ENCODE results near the gene CD9. TPM values are rescaled to one million over a fixed set of nuclear protein-coding genes. Genes with fewer than 3 reads are reported as not detected.
"Not testable (repeated sequence)": the region's sequence is repeated elsewhere in the genome, so short reads cannot be mapped to it uniquely, and the experiment has no call there.

CD9 gene
- polyA plus RNA-seq (2012; ENCODE audit: low read depth, missing spikeins) = 7.8 TPM

GRCh38 chr12:6200256-6201212, at the start of gene CD9:
TSS of gene CD9 (plus strand) at chr12:6200400. CDS start at chr12:6200500, 100 bp downstream.
- no peak for TF ChIP-seq POU2F2 (IDR thresholded peaks at IDR 0.05; ENCODE audit: low read depth, low read length)
- TF ChIP-seq SPI1 (IDR thresholded peaks at IDR 0.05; ENCODE audit: low read depth, low read length) = no peak
- TF ChIP-seq PAX5 (IDR thresholded peaks at IDR 0.05; ENCODE audit: insufficient read depth, low read length, severe bottlenecking) = no peak
- TF ChIP-seq POLR2AphosphoS5 (IDR thresholded peaks at IDR 0.05; ENCODE audit: low read depth, low read length) = no peak
- DNase-seq (ENCODE audit: insufficient read length, low spot score) (no peak), FAIRE-seq (no peak)

- TF ChIP-seq POLR2A (IDR thresholded peaks at IDR 0.05; ENCODE audit: low read depth, low read length) = no peak
- TF ChIP-seq POLR2AphosphoS5 (IDR thresholded peaks at IDR 0.05; ENCODE audit: low read depth, low read length) = no peak
- no peak for TF ChIP-seq TAF1 (IDR thresholded peaks at IDR 0.05; ENCODE audit: low read depth, low read length)
- TF ChIP-seq SPI1 (IDR thresholded peaks at IDR 0.05; ENCODE audit: low read depth, low read length) = no peak
- no peak for TF ChIP-seq PAX5 (IDR thresholded peaks at IDR 0.05; ENCODE audit: insufficient read depth, low read length, severe bottlenecking)
- TF ChIP-seq POU2F2 (IDR thresholded peaks at IDR 0.05; ENCODE audit: low read depth, low read length) = no peak
- no peak for FAIRE-seq
- DNase-seq (ENCODE audit: insufficient read length, low spot score) = no peak
Measured at GRCh38 chr12:6154730-6155459, 45.3 kb upstream of the CD9 start.

GRCh38 chr12:6157482-6157881, 42.7 kb upstream of the CD9 start:
- TF ChIP-seq POLR2A (IDR thresholded peaks at IDR 0.05; ENCODE audit: low read depth, low read length) (no peak), PAX5 (IDR thresholded peaks at IDR 0.05; ENCODE audit: insufficient read depth, low read length, severe bottlenecking) (no peak), SPI1 (IDR thresholded peaks at IDR 0.05; ENCODE audit: low read depth, low read length) (no peak), TAF1 (IDR thresholded peaks at IDR 0.05; ENCODE audit: low read depth, low read length) (no peak), POU2F2 (IDR thresholded peaks at IDR 0.05; ENCODE audit: low read depth, low read length) (no peak), POLR2AphosphoS5 (IDR thresholded peaks at IDR 0.05; ENCODE audit: low read depth, low read length) (no peak)
- FAIRE-seq = no peak
- DNase-seq (ENCODE audit: insufficient read length, low spot score) = no peak

- no peak for FAIRE-seq
- DNase-seq (ENCODE audit: insufficient read length, low spot score) = no peak
- no peak for TF ChIP-seq TAF1 (IDR thresholded peaks at IDR 0.05; ENCODE audit: low read depth, low read length)
- no peak for TF ChIP-seq SPI1 (IDR thresholded peaks at IDR 0.05; ENCODE audit: low read depth, low read length)
- no peak for TF ChIP-seq PAX5 (IDR thresholded peaks at IDR 0.05; ENCODE audit: insufficient read depth, low read length, severe bottlenecking)
- no peak for TF ChIP-seq POU2F2 (IDR thresholded peaks at IDR 0.05; ENCODE audit: low read depth, low read length)
- TF ChIP-seq POLR2AphosphoS5 (IDR thresholded peaks at IDR 0.05; ENCODE audit: low read depth, low read length) = no peak
- no peak for TF ChIP-seq POLR2A (IDR thresholded peaks at IDR 0.05; ENCODE audit: low read depth, low read length)
Measured at GRCh38 chr12:6158255-6158654, 41.9 kb upstream of the CD9 start.

GRCh38 chr12:6158749-6159148, 41.5 kb upstream of the CD9 start:
- TF ChIP-seq POLR2A (IDR thresholded peaks at IDR 0.05; ENCODE audit: low read depth, low read length) = no peak
- FAIRE-seq (no peak), DNase-seq (ENCODE audit: insufficient read length, low spot score) (no peak)

GRCh38 chr12:6159166-6160011, 40.8 kb upstream of the CD9 start:
- FAIRE-seq; DNase-seq (ENCODE audit: insufficient read length, low spot score): not testable (repeated sequence)

- FAIRE-seq; DNase-seq (ENCODE audit: insufficient read length, low spot score): not testable (repeated sequence)
Measured at GRCh38 chr12:6160049-6160649, 40.1 kb upstream of the CD9 start.

- DNase-seq (ENCODE audit: insufficient read length, low spot score) (no peak), FAIRE-seq (no peak)
- TF ChIP-seq POU2F2 (IDR thresholded peaks at IDR 0.05; ENCODE audit: low read depth, low read length) (no peak), PAX5 (IDR thresholded peaks at IDR 0.05; ENCODE audit: insufficient read depth, low read length, severe bottlenecking) (no peak), TAF1 (IDR thresholded peaks at IDR 0.05; ENCODE audit: low read depth, low read length) (no peak), SPI1 (IDR thresholded peaks at IDR 0.05; ENCODE audit: low read depth, low read length) (no peak), POLR2A (IDR thresholded peaks at IDR 0.05; ENCODE audit: low read depth, low read length) (no peak), POLR2AphosphoS5 (IDR thresholded peaks at IDR 0.05; ENCODE audit: low read depth, low read length) (no peak)
Measured at GRCh38 chr12:6161124-6161882, 38.9 kb upstream of the CD9 start.
